Measurements from ENCODE around the gene RBM34.

DNA sequence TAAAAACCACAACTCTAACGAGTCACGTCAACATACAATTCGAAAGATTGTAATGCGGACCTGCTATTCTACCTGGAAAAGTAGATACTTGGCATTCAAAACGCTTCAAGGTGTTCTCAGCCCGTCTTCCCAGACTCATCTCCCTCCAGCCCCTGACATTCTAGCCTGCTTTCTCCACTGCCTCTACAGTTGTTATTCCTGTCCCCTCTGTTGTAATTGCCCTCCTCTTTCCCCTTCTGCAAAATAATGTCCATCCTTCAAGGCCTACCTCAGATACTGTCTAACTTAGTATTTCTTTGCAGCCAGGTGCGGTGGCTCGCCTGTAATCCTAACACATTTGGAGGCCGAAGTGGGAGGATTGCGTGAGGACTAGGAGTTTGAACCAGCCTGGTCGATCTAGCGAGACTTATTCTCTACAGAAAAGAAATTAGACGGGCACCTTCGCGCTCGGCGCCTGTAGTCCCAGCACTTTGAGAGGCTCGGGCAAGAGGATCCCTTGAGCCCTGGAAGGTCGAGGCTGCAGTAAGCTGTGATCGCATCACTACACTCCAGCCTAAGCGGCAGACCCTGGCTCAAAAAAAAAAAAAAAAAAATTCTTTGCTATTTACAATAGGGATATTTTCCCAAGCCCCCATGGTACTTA, 756 bp upstream of the RBM34 start:
- TF ChIP-seq, protein P1, sequence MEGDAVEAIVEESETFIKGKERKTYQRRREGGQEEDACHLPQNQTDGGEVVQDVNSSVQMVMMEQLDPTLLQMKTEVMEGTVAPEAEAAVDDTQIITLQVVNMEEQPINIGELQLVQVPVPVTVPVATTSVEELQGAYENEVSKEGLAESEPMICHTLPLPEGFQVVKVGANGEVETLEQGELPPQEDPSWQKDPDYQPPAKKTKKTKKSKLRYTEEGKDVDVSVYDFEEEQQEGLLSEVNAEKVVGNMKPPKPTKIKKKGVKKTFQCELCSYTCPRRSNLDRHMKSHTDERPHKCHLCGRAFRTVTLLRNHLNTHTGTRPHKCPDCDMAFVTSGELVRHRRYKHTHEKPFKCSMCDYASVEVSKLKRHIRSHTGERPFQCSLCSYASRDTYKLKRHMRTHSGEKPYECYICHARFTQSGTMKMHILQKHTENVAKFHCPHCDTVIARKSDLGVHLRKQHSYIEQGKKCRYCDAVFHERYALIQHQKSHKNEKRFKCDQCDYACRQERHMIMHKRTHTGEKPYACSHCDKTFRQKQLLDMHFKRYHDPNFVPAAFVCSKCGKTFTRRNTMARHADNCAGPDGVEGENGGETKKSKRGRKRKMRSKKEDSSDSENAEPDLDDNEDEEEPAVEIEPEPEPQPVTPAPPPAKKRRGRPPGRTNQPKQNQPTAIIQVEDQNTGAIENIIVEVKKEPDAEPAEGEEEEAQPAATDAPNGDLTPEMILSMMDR (conservative IDR thresholded peaks at IDR 0.05 in 1 of 2, IDR thresholded peaks at IDR 0.05 in 1 of 2; ENCODE audit: low read depth in 1 of 2, low read length in 2 of 2): no peak
- TF ChIP-seq EZH2 (IDR thresholded peaks at IDR 0.05; ENCODE audit: low read length, missing control alignments): no peak
